GM12892 (cell line): Measurements from ENCODE around the gene PLCXD1.

Source experiments
- POLR2A ChIP-seq: IDR thresholded peaks from 2 replicates; pipeline ENCODE4 v1.6.1; 2011; ENCODE audit warnings: low read depth, low read length, control low read depth
- POLR2AphosphoS5 ChIP-seq: IDR thresholded peaks from 2 replicates; pipeline ENCODE4 v1.6.1; 2011; ENCODE audit warnings: low read depth, low read length, control low read depth
- TAF1 ChIP-seq: IDR thresholded peaks from 2 replicates; pipeline ENCODE4 v1.6.1; 2011; ENCODE audit warnings: low read depth, mild to moderate bottlenecking, control low read depth, low read length, borderline replicate concordance

DNA sequence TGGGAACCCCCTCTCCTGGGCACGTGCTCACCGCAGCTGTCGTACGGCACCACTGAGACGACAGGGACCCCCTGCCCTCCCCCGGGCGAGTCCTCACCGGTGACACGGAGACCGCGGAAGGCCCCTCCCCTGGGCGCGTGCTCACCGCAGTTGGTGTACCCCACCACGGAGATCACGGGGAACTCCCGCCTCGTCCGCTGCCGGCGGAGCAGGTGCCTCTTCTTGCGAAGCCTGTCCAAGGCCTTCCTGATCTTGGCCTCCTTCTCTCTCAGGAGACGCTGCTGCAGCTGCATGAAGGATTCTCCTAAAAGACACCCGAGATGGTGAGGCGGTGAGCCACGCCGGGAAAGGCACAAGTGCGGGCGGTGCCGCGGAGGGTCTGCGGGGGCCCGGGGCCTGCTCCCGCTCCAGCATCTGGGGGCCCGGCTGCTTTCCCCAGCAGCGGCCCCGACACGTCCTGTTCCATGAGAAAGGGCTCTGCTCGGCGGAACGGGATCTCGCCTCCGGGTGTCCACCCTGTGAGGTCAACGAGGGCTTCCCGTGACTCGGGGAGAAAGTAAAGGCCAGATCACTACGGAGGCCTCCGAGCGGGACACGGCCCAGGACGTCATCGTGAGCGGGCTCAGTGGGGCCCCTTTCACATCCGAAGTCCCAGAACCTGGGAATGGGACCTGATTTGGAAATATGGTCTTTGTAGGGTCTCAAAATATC lies 31.6 kb downstream of the PLCXD1 start:
- TF ChIP-seq POLR2A (no peak), POLR2AphosphoS5 (no peak), TAF1 (no peak)
